ENCODE results near the gene PTX3. TPM values are rescaled to one million over a fixed set of nuclear protein-coding genes. Genes with fewer than 3 reads are reported as not detected.

PTX3 gene
- total RNA-seq, 4 donors from 2014 or later = 9.0 to 118 (median 12.2) TPM

GRCh38 chr3:157410945-157411344 is 25.7 kb upstream of the PTX3 start:
- Histone ChIP-seq H3K4me3 (no peak overlapping the region), H3K27me3 (no peaks in the 10 kb centered on the region), H3K9me3 (peaks cover 0 to 3% (median 0%) of the 10 kb centered on the region in 4 donors), H3K4me1 (no peaks in the 10 kb centered on the region), H3K36me3 (no peaks in the 10 kb centered on the region), H3K27ac (no peak overlapping the region)
- no peak for DNase-seq (ENCODE audit: low spot score in 2 of 2)
- no peak for TF ChIP-seq POLR2A (IDR thresholded peaks at IDR 0.05)
- no peak for TF ChIP-seq EP300 (IDR thresholded peaks at IDR 0.05)
- no peak for TF ChIP-seq CTCF (IDR thresholded peaks at IDR 0.05)
- WGBS, 2 donors = 68 to 72% methylated on average over 2 of the region's 2 CpGs

- H3K4me3 ChIP-seq = no peak overlapping the region
- no peaks in the 10 kb centered on the region for H3K27me3 ChIP-seq
- DNase-seq (ENCODE audit: low spot score in 2 of 2) = no peak
- no peak overlapping the region for H3K27ac ChIP-seq
- TF ChIP-seq CTCF (IDR thresholded peaks at IDR 0.05) (no peak), POLR2A (IDR thresholded peaks at IDR 0.05) (no peak), EP300 (IDR thresholded peaks at IDR 0.05) (no peak)
- H3K4me1 ChIP-seq = no peaks in the 10 kb centered on the region
- H3K36me3 ChIP-seq = no peaks in the 10 kb centered on the region
- peaks cover 0 to 3% (median 0%) of the 10 kb centered on the region in 4 donors for H3K9me3 ChIP-seq
- WGBS, 2 donors = 92 to 93% methylated on average over 1 of the region's 1 CpG
Measured at GRCh38 chr3:157412323-157412855, 24.3 kb upstream of the PTX3 start.

GRCh38 chr3:157414861-157415260 is 21.8 kb upstream of the PTX3 start:
- no peaks in the 10 kb centered on the region for H3K27me3 ChIP-seq
- DNase-seq (ENCODE audit: low spot score in 2 of 2) = no peak
- H3K36me3 ChIP-seq = no peaks in the 10 kb centered on the region
- TF ChIP-seq POLR2A (IDR thresholded peaks at IDR 0.05) = no peak
- no peak for TF ChIP-seq CTCF (IDR thresholded peaks at IDR 0.05)
- no peak for TF ChIP-seq EP300 (IDR thresholded peaks at IDR 0.05)
- no peak overlapping the region for H3K27ac ChIP-seq
- no peak overlapping the region for H3K4me3 ChIP-seq
- H3K4me1 ChIP-seq = no peaks in the 10 kb centered on the region
- peaks cover 0 to 3% (median 0%) of the 10 kb centered on the region in 4 donors for H3K9me3 ChIP-seq

DNA sequence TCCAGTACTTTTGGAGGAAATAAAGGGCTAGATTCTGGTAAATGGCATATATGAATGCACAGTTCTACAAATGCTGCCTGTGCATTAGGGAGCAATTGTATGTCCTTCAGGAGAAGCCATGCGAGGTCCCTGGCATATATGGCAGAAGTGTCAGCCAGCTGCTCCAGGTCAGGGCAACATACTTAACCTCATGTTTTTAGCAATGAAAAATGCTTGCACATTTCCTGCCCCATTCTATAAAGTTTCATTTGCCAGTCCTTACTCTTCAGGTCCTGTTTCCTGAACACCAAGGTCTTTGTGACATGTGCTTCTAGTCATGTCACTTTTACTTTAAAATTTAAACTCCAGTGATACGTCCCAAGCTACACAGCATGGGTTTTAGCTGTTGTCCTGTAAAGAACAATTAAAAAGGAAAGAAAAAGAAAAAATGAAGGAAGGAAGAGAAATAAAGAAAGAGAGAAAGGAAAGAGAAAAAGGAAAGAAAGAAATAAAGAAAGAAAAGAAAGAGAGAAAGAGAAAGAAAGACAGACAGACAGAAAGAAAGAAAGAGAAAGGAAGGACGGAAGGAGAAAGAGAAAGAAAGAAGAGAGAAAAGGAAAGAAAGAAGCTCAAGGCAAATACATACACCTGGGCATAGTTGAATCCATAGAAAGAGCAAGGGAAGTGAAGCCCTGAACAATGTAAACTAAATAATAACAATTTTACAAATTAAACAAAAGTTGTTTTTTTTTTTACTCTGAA is 20.1 kb upstream of the PTX3 start:
- Histone ChIP-seq H3K27ac (no peak overlapping the region), H3K4me3 (no peak overlapping the region), H3K9me3 (no peaks in the 10 kb centered on the region), H3K36me3 (no peaks in the 10 kb centered on the region), H3K27me3 (no peaks in the 10 kb centered on the region), H3K4me1 (no peaks in the 10 kb centered on the region)
- no peak for DNase-seq (ENCODE audit: low spot score in 2 of 2)
- no peak for TF ChIP-seq POLR2A (IDR thresholded peaks at IDR 0.05)
- no peak for TF ChIP-seq EP300 (IDR thresholded peaks at IDR 0.05)
- TF ChIP-seq CTCF (IDR thresholded peaks at IDR 0.05) = no peak
- WGBS, 2 donors = 66% methylated on average over 3 of the region's 3 CpGs

DNA sequence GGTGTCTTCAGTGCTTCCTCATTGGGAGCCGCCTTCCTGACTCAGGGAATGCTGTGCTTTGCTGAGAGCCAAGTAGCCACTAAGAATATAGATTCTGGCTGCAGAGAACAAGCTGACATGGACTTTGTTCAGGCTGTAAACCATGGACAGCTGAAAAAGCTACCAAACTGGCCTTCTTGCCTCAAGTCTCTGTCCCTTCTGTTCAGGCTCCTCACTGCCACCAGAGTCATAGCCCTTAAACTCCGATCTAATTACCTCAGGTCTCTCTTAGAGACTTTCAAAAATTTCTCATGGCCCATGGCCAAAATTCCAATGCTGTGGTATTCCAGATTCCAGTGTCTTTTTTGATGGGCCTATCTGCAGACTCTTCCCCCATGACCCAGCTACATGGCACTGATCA is 19.4 kb upstream of the PTX3 start:
- 75 to 81% methylated on average over 2 of the region's 2 CpGs for WGBS, 2 donors

More for the DNA sequence above, 19.4 kb upstream of the PTX3 start:
- Histone ChIP-seq H3K27ac (no peak overlapping the region), H3K9me3 (no peaks in the 10 kb centered on the region), H3K4me3 (no peak overlapping the region), H3K36me3 (no peaks in the 10 kb centered on the region), H3K27me3 (no peaks in the 10 kb centered on the region), H3K4me1 (no peaks in the 10 kb centered on the region)
- TF ChIP-seq POLR2A (IDR thresholded peaks at IDR 0.05) (no peak), EP300 (IDR thresholded peaks at IDR 0.05) (no peak), CTCF (IDR thresholded peaks at IDR 0.05) (no peak)
- no peak for DNase-seq (ENCODE audit: low spot score in 2 of 2)

All from tibial nerve (tissue), 4 donors.